Activated CD8-positive, alpha-beta memory T cell treated with anti-CD3 and anti-CD28 coated beads for 4 hours (primary cell): ENCODE data around the gene SLC8A1.

ENCODE experiments used
- DNase-seq, 2 donors: peaks; one replicate each; pipeline ENCODE4 v3.0.0-alpha.2; 2020; ENCODE audit warnings: low read depth in 2 of 2

Gene SLC8A1

GRCh38 chr2:40451918-40452605 is at the start of gene SLC8A1:
Gene SLC8A1 (minus strand): TSS chr2:40452090.
- DNase-seq: no peak

GRCh38 chr2:40499437-40499836 is 47.5 kb upstream of the SLC8A1 start:
- no peak for DNase-seq

GRCh38 chr2:40497251-40497859 is 45.5 kb upstream of the SLC8A1 start:
- DNase-seq: no peak

GRCh38 chr2:40489678-40489960 is 37.7 kb upstream of the SLC8A1 start:
- DNase-seq: no peak

- no peak for DNase-seq
Observed at GRCh38 chr2:40488927-40489677, 37.2 kb upstream of the SLC8A1 start.

GRCh38 chr2:40488101-40488601 is 36.3 kb upstream of the SLC8A1 start:
- DNase-seq: no peak

GRCh38 chr2:40487602-40488001 is 35.7 kb upstream of the SLC8A1 start:
- no peak for DNase-seq

GRCh38 chr2:40485854-40486253 is 34.0 kb upstream of the SLC8A1 start:
- DNase-seq: no peak

- no peak for DNase-seq
Observed at GRCh38 chr2:40485318-40485717, 33.4 kb upstream of the SLC8A1 start.

- DNase-seq: no peak
Observed at GRCh38 chr2:40483549-40484243, 31.8 kb upstream of the SLC8A1 start.

- DNase-seq: no peak
Observed at GRCh38 chr2:40480596-40480995, 28.7 kb upstream of the SLC8A1 start.

- DNase-seq: no peak
Observed at GRCh38 chr2:40480073-40480472, 28.2 kb upstream of the SLC8A1 start.

- no peak for DNase-seq
Observed at GRCh38 chr2:40477361-40477760, 25.5 kb upstream of the SLC8A1 start.

- DNase-seq: no peak
Observed at GRCh38 chr2:40476436-40476835, 24.5 kb upstream of the SLC8A1 start.

- DNase-seq: no peak
Observed at GRCh38 chr2:40474306-40474705, 22.4 kb upstream of the SLC8A1 start.

GRCh38 chr2:40471866-40472265 is 20.0 kb upstream of the SLC8A1 start:
- no peak for DNase-seq

- DNase-seq: no peak
Observed at GRCh38 chr2:40470822-40471813, 19.2 kb upstream of the SLC8A1 start.

- DNase-seq: no peak
Observed at GRCh38 chr2:40466935-40467572, 15.2 kb upstream of the SLC8A1 start.

GRCh38 chr2:40466332-40466906 is 14.5 kb upstream of the SLC8A1 start:
- no peak for DNase-seq

- DNase-seq: no peak
Observed at GRCh38 chr2:40463112-40463511, 11.2 kb upstream of the SLC8A1 start.
